Heart left ventricle (tissue), 13 donors: ENCODE measurements around the gene KRTAP1-4.
"Not testable (repeated sequence)": the region's sequence is repeated elsewhere in the genome, so short reads cannot be mapped to it uniquely, and the experiment has no call there.

Experiments used
- CTCF ChIP-seq, 12 donors: fragments of 200-600 bp; sonication (generic) in 4 of 12; IDR thresholded peaks; one replicate each; pipeline versions ENCODE4 v1.5.0 to v1.8.0; 2018 to 2022; ENCODE audit warnings: antibody characterized with exemption in 12 of 12, mild to moderate bottlenecking in 5 of 12
- POLR2A ChIP-seq, 2 donors: fragments of 450-650 bp; IDR thresholded peaks; one replicate each; pipeline ENCODE4 v1.6.1; 2017; ENCODE audit warnings: antibody characterized with exemption in 2 of 2, mild to moderate bottlenecking in 2 of 2, moderate library complexity in 2 of 2
- donor health status: ischemic (EF 13 %, LVEDD 7.1; RV severe dilation, severe dysfunction).
- donor health status: DM: no; HTN: yes; CAD: no.
- donor health status: DM: no; HTN: no; CAD: no.
- donor health status: ischemic (EF 25% LVEDD 6.9; RV normal size, moderate dysfunction).
- donor health status: ischemic (EF 25% LVEDD 5.7; RV mildly dilated, moderate dysfunction).
- donor health status: ischemic (EF 35%, LVEDD 5.7; RV mildly dilated, moderate dysfunction).
- donor health status: nonischemic (EF 11% LVEDD 7.7; RV severe dilation, severe dysfunction).
- donor health status: DM: yes; HTN: yes; CAD: no.
- donor health status: PGD.
- donor health status: ischemic (EF 29% LVEDD 5.4; RV normal size, mild dysfunction).
- donor health status: nonischemic (EF 23%, LVEDD 6.1; RV moderate dilation, normal function).

- not testable (repeated sequence) for TF ChIP-seq CTCF, POLR2A (IDR thresholded peaks at IDR 0.05)
Observed at GRCh38 chr17:41046735-41047465, 16.9 kb upstream of the KRTAP1-4 start, which contains the start of gene KRTAP2-1.
